Panc1 (cell line): ENCODE results near the gene PDXDC1. TPM values are rescaled to one million over a fixed set of nuclear protein-coding genes. Genes with fewer than 3 reads are reported as not detected.
"Not testable (repeated sequence)": the region's sequence is repeated elsewhere in the genome, so short reads cannot be mapped to it uniquely, and the experiment has no call there.

Experiments used
- ATAC-seq: fragments of 200-7000 bp; cut with Tn5 transposase; 2 replicates; pipeline ENCODE4 v1.9.1; 2020; ENCODE audit warnings: mild to moderate bottlenecking, moderate library complexity
- BruUV-seq: library from RNA; stranded (reverse); fragments of 400-500 nt; replicated peaks from 2 replicates; lab custom pipeline; 2021; lab: Mats Ljungman, UMichigan
- CTCF ChIA-PET: fragments of 300-600 bp; sonication (Branson Sonifier 250); formaldehyde crosslinking; loops from one replicate; lab custom pipeline; 2022; ENCODE audit warnings: antibody characterized with exemption; lab: Charles Lee
- POLR2A ChIA-PET: fragments of 300-600 bp; sonication (Branson Sonifier 250); formaldehyde crosslinking; loops from one replicate; lab custom pipeline; 2022; ENCODE audit warnings: antibody characterized with exemption; lab: Charles Lee
- DNase-seq: peaks from one replicate; pipeline ENCODE4 v3.0.0-alpha.2; 2010; ENCODE audit warnings: low read depth, low spot score
- H3K27ac ChIP-seq: 2 replicates; pipeline ENCODE4 v1.5.1; 2011; ENCODE audit warnings: mild to moderate bottlenecking, low read length, inconsistent platforms
- H3K27me3 ChIP-seq: fragments of 200-500 bp; sonication (Bioruptor generic); 2 replicates; pipeline ENCODE4 v1.6.0; 2014; ENCODE audit warnings: low read length, inconsistent platforms; ENCODE audit not compliant: control insufficient read depth, insufficient read depth
- H3K36me3 ChIP-seq: fragments of 200-500 bp; sonication (Bioruptor generic); 2 replicates; pipeline ENCODE4 v1.5.1; 2014; ENCODE audit warnings: inconsistent platforms, mild to moderate bottlenecking, low read length, moderate library complexity; ENCODE audit not compliant: control insufficient read depth, insufficient read depth
- H3K4me1 ChIP-seq: 2 replicates; pipeline ENCODE4 v1.5.1; 2011; ENCODE audit warnings: inconsistent platforms, mild to moderate bottlenecking, low read length, moderate library complexity; ENCODE audit not compliant: control insufficient read depth, insufficient read depth
- H3K4me3 ChIP-seq, 2 experiments: 2 replicates each; pipeline ENCODE4 v1.5.1; 2011 to 2012; ENCODE audit warnings: low read depth in 2 of 2, low read length in 2 of 2, mild to moderate bottlenecking in 2 of 2, inconsistent platforms in 1 of 2, moderate library complexity in 1 of 2
- H3K9me3 ChIP-seq: fragments of 200-500 bp; sonication (Bioruptor generic); 2 replicates; pipeline ENCODE4 v1.5.1; 2014; ENCODE audit warnings: low read depth, mild to moderate bottlenecking, inconsistent platforms, low read length, moderate library complexity; ENCODE audit not compliant: control insufficient read depth, insufficient read depth
- in situ Hi-C: cut with HindIII; loops from 2 replicates; pipeline ENCODE4 v1.10.0; 2016; ENCODE audit warnings: low sequenced_read_pairs, low pct_unique_long_range_greater_than_20kb
- intact Hi-C: fragments of 100-400 bp; cut with micrococcal nuclease; formaldehyde crosslinking; loops from one replicate; pipeline ENCODE4 v1.10.0; 2022; ENCODE audit not compliant: unreplicated experiment
- microRNA-seq: library from miRNA; unstranded; fragments of <30 nt; microRNA quantifications from one replicate; pipeline ENCODE4 v1.1.0, GENCODE V29; 2020; ENCODE audit not compliant: unreplicated experiment
- total RNA-seq: library from RNA; stranded (reverse); gene quantifications from one replicate; pipeline ENCODE4 v1.2.1, GENCODE V29; 2021; ENCODE audit not compliant: unreplicated experiment

Gene PDXDC1
- total RNA-seq, 1 experiment from 2014 or later = 103 TPM

DNA sequence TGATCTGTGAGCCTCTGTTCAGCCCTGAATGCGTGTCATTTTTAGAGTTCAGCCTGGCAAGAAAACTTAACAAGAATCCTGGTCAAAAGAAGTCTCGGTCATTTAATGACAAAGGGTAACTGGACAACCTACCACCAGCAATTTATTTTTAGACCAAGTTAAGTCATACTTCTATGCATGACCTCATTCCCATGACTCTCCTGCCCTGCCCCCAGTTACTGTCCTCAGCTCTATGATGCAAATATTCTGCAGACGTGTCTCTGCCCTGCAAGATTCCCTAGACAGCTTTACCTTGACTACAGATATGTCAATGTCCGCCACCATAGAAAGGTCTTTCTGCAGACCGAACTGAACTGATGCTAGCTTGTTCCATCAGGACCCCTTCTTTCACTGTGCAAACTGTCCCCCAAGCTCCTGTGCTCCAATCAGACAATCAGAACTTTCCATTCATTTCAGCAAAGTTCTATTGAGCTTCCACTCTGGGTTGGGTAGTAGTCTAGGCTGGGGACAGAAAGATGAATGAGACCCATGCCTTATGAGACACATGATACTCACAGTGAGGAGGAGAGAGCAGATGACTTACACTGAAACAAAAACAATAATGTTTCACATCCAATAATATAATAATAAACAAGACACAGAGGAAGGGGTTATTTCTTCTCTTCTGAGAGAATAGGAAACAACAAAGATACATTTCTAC, 194.3 kb downstream of the PDXDC1 start:
- H3K36me3 ChIP-seq, H3K4me3 ChIP-seq, H3K27me3 ChIP-seq, H3K9me3 ChIP-seq, H3K4me1 ChIP-seq, H3K27ac ChIP-seq, BruUV-seq, intact Hi-C loops, in situ Hi-C loops, CTCF ChIA-PET, POLR2A ChIA-PET, DNase-seq, ATAC-seq: not testable (repeated sequence)

- H3K4me1 ChIP-seq, H3K4me3 ChIP-seq, in situ Hi-C loops, H3K9me3 ChIP-seq, ATAC-seq, DNase-seq, POLR2A ChIA-PET, H3K27me3 ChIP-seq, H3K27ac ChIP-seq, H3K36me3 ChIP-seq, intact Hi-C loops, BruUV-seq, CTCF ChIA-PET: not testable (repeated sequence)
These were observed 205.1 kb downstream of the PDXDC1 start for GRCh38 chr16:15179909-15180308.

GRCh38 chr16:15180946-15181345, 206.1 kb downstream of the PDXDC1 start:
- DNase-seq, H3K27me3 ChIP-seq, BruUV-seq, ATAC-seq, H3K9me3 ChIP-seq, H3K36me3 ChIP-seq, H3K4me1 ChIP-seq, H3K4me3 ChIP-seq, H3K27ac ChIP-seq, intact Hi-C loops, CTCF ChIA-PET, in situ Hi-C loops, POLR2A ChIA-PET: not testable (repeated sequence)

DNA sequence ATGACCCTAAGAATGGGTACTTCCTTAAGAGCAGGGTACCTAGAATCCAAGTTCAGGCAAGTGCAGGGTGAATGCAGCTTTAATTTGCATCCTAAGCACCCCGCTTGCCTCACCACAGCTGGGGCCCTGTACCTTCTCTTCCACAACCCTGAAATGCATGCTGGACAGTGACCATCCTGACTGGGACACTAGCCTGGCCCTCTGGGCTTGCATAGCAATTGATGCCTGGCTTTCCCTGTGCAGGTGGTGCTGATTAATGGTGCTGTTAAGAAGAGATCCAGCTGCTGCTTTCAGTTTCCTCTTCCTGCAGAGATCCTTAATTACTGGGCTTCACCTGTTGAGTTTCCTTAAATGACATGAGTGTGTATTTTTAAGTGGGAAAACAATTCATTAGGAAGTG, 209.2 kb downstream of the PDXDC1 start:
- intact Hi-C loops, H3K36me3 ChIP-seq, H3K4me3 ChIP-seq, in situ Hi-C loops, H3K27me3 ChIP-seq, H3K27ac ChIP-seq, H3K9me3 ChIP-seq, CTCF ChIA-PET, DNase-seq, POLR2A ChIA-PET, BruUV-seq, H3K4me1 ChIP-seq: not testable (repeated sequence)
- ATAC-seq = 0 out of 2 replicates have a peak, but pooled peaks have one; percentile 42

Small RNA genes within 50 kb of the gene (microRNA-seq; reads per million reads assigned to microRNA genes)
- gene MIR1972-1 (not detected), gene MIR3180-4 (not detected), gene MIR6511A1 (not detected), gene MIR6511B2 (not detected), gene MIR6770-1 (not detected)

Other genes with a start within 250 kb of the PDXDC1 start
- gene NPIPA2, start 232.5 kb upstream of the PDXDC1 start, total RNA-seq = 3.9 TPM
- gene NOMO1, start 141.3 kb upstream of the PDXDC1 start, total RNA-seq = 249 TPM
- gene NPIPA1, start 37.6 kb upstream of the PDXDC1 start, total RNA-seq = 126 TPM
- 71.5 TPM for gene NTAN1, start 81.0 kb downstream of the PDXDC1 start, total RNA-seq
- 66.0 TPM for gene RRN3, start 119.2 kb downstream of the PDXDC1 start, total RNA-seq